ENCODE measurements around the gene ITGB4. TPM values are rescaled to one million over a fixed set of nuclear protein-coding genes. Genes with fewer than 3 reads are reported as not detected.

The ITGB4 gene
- total and polyA plus RNA-seq, 2 donors (not counting 3 experiments of a cell fraction or from before 2014, with no cell fraction given): 4.2 to 6.7 TPM

DNA sequence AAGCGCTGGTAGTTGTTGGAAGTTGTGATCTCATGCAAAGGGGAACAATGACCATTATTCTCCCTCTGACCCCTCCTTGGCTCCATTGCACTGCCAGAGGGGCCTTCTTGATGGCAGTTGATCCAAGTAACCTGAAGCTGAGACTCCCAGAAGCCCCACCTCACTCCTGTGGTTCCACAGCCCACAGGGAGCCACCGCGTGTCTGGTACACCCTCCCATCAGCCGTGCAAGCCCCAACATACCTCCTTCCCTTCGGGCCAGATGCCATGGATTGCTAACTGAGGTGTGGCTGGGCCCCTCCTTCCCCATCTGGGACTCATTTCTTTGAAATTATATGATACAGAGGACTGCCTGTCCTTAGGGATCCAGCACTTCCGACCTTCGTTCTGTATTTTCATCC is 36.3 kb upstream of the ITGB4 start:
- Histone ChIP-seq H4K20me1 (replicated peaks; ENCODE audit: control insufficient read depth, extremely low read depth, insufficient read depth, low read length) (no peaks in the 10 kb centered on the region), H3K9me3 (replicated peaks; ENCODE audit: control insufficient read depth, insufficient read depth, low read length) (no peaks in the 10 kb centered on the region), H3K4me2 (ENCODE audit: insufficient read depth, low read length) (no peak overlapping the region), H2AFZ (ENCODE audit: low read depth, low read length) (no peak overlapping the region), H3K79me2 (ENCODE audit: control insufficient read depth, insufficient read depth, low read length) (peaks cover 73% of the 10 kb centered on the region), H3K4me3 (replicated peaks in 1 of 3; ENCODE audit: insufficient read depth in 1 of 3, low read depth in 1 of 3, low read length in 3 of 3) (no peak overlapping the region), H3K36me3 (ENCODE audit: control insufficient read depth in 2 of 2, extremely low read depth in 1 of 2, insufficient read depth in 2 of 2, low read length in 2 of 2) (no peaks in the 10 kb centered on the region), H3K27me3 (ENCODE audit: control insufficient read depth in 2 of 2, insufficient read depth in 2 of 2, low read length in 2 of 2) (no peaks in the 10 kb centered on the region), H3K4me1 (ENCODE audit: control insufficient read depth, extremely low read depth, insufficient read depth, low read length) (peaks cover 71% of the 10 kb centered on the region), H3K9ac (replicated peaks; ENCODE audit: extremely low read depth, insufficient read depth, low read length) (no peak overlapping the region), H3K9me1 (replicated peaks; ENCODE audit: control insufficient read depth, extremely low read depth, insufficient read depth, low read length) (no peaks in the 10 kb centered on the region), H3K27ac (ENCODE audit: insufficient read depth, low read depth, low read length) (peak overlapping the region; percentile 81)
- CTCF ChIA-PET: interaction anchor here (1.1 to 19.6 kb wide), 6 partner anchors 10 to 61 kb away, joined by 3 to 653 read pairs (median 4); partner anchors contain the start of gene SMIM5
- POLR2A ChIA-PET: no interaction called here
- no peak for DNase-seq (ENCODE audit: low read depth, low spot score)
- no peak for TF ChIP-seq GATA2 (IDR thresholded peaks at IDR 0.05; ENCODE audit: insufficient read depth, insufficient read length, low read depth, low read length)
- no peak for TF ChIP-seq FOS (IDR thresholded peaks at IDR 0.05; ENCODE audit: borderline replicate concordance, insufficient read depth, low read length)
- TF ChIP-seq, protein P1, sequence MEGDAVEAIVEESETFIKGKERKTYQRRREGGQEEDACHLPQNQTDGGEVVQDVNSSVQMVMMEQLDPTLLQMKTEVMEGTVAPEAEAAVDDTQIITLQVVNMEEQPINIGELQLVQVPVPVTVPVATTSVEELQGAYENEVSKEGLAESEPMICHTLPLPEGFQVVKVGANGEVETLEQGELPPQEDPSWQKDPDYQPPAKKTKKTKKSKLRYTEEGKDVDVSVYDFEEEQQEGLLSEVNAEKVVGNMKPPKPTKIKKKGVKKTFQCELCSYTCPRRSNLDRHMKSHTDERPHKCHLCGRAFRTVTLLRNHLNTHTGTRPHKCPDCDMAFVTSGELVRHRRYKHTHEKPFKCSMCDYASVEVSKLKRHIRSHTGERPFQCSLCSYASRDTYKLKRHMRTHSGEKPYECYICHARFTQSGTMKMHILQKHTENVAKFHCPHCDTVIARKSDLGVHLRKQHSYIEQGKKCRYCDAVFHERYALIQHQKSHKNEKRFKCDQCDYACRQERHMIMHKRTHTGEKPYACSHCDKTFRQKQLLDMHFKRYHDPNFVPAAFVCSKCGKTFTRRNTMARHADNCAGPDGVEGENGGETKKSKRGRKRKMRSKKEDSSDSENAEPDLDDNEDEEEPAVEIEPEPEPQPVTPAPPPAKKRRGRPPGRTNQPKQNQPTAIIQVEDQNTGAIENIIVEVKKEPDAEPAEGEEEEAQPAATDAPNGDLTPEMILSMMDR (IDR thresholded peaks at IDR 0.05; ENCODE audit: extremely low read depth in 1 of 2, insufficient read depth in 1 of 2, low read depth in 1 of 2, low read length in 2 of 2): no peak
- FAIRE-seq: no peak
- no TSS peak for BruUV-seq (replicated peaks)
- intact Hi-C loops (cut with micrococcal nuclease): no loop called here
- dilution Hi-C loops (cut with MboI; ENCODE audit: extremely low pct_ligation_motif_present, low sequenced_read_pairs): no loop called here

DNA sequence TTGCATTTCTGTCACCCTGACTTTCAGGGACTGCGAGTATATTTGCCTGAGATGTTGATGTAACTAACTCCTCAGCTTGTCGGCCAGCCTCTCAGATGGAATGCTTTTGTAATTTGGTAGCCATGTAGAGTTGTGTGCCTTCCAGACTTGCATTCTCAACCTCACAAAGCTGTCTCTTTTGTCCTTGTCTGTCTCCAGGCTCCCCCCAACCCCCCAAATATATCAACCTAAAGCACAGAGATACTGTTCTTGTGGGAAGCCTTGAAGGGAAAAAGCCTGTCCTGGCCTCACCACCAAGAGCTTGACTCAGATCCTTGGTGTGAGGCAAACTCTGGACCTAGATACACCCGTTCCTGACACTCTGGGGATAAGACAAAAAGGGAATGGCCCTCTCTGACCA is 35.8 kb upstream of the ITGB4 start:
- Histone ChIP-seq H3K9me1 (replicated peaks; ENCODE audit: control insufficient read depth, extremely low read depth, insufficient read depth, low read length) (no peaks in the 10 kb centered on the region), H3K9ac (replicated peaks; ENCODE audit: extremely low read depth, insufficient read depth, low read length) (no peak overlapping the region), H4K20me1 (replicated peaks; ENCODE audit: control insufficient read depth, extremely low read depth, insufficient read depth, low read length) (no peaks in the 10 kb centered on the region), H3K27me3 (ENCODE audit: control insufficient read depth in 2 of 2, insufficient read depth in 2 of 2, low read length in 2 of 2) (no peaks in the 10 kb centered on the region), H3K79me2 (ENCODE audit: control insufficient read depth, insufficient read depth, low read length) (peaks cover 76% of the 10 kb centered on the region), H2AFZ (ENCODE audit: low read depth, low read length) (no peak overlapping the region), H3K4me3 (replicated peaks in 1 of 3; ENCODE audit: insufficient read depth in 1 of 3, low read depth in 1 of 3, low read length in 3 of 3) (no peak overlapping the region), H3K4me1 (ENCODE audit: control insufficient read depth, extremely low read depth, insufficient read depth, low read length) (peaks cover 68% of the 10 kb centered on the region), H3K27ac (ENCODE audit: insufficient read depth, low read depth, low read length) (peak overlapping the region; percentile 81), H3K36me3 (ENCODE audit: control insufficient read depth in 2 of 2, extremely low read depth in 1 of 2, insufficient read depth in 2 of 2, low read length in 2 of 2) (peaks cover 0 to under 1% of the 10 kb centered on the region in 2 experiments), H3K4me2 (ENCODE audit: insufficient read depth, low read length) (no peak overlapping the region), H3K9me3 (replicated peaks; ENCODE audit: control insufficient read depth, insufficient read depth, low read length) (no peaks in the 10 kb centered on the region)
- ChIA-PET POLR2A (no interaction called here), CTCF (interaction anchor here (0.9 to 19.6 kb wide), 7 partner anchors 11 to 60 kb away, joined by 3 to 653 read pairs (median 4); partner anchors contain the start of gene SMIM5)
- TF ChIP-seq POLR2A (IDR thresholded peaks at IDR 0.05; ENCODE audit: low read depth, low read length) (no peak), EZH2 (IDR thresholded peaks at IDR 0.05; ENCODE audit: borderline replicate concordance, low read depth, low read length, severe bottlenecking) (no peak), GATA2 (IDR thresholded peaks at IDR 0.05; ENCODE audit: insufficient read depth, insufficient read length, low read depth, low read length) (no peak), MYC (IDR thresholded peaks at IDR 0.05; ENCODE audit: low read depth, low read length) (no peak), JUN (IDR thresholded peaks at IDR 0.05; ENCODE audit: borderline replicate concordance, insufficient read depth, insufficient read length, low read depth) (no peak), FOS (IDR thresholded peaks at IDR 0.05; ENCODE audit: borderline replicate concordance, insufficient read depth, low read length) (no peak), POLR2AphosphoS5 (IDR thresholded peaks at IDR 0.05; ENCODE audit: insufficient read depth, low read depth, low read length) (no peak)
- TF ChIP-seq, protein P2, sequence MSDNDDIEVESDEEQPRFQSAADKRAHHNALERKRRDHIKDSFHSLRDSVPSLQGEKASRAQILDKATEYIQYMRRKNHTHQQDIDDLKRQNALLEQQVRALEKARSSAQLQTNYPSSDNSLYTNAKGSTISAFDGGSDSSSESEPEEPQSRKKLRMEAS (IDR thresholded peaks at IDR 0.05; ENCODE audit: insufficient read depth, insufficient read length): no peak
- TF ChIP-seq, protein P1 (IDR thresholded peaks at IDR 0.05; ENCODE audit: extremely low read depth in 1 of 2, insufficient read depth in 1 of 2, low read depth in 1 of 2, low read length in 2 of 2): no peak
- BruUV-seq (replicated peaks): no TSS peak
- intact Hi-C loops (cut with micrococcal nuclease): no loop called here
- dilution Hi-C loops (cut with MboI; ENCODE audit: extremely low pct_ligation_motif_present, low sequenced_read_pairs): no loop called here
- no peak for FAIRE-seq
- no peak for DNase-seq (ENCODE audit: low read depth, low spot score)
